Hepatocyte (in vitro differentiated cells): ENCODE measurements around the gene PXMP2. TPM values are rescaled to one million over a fixed set of nuclear protein-coding genes. Genes with fewer than 3 reads are reported as not detected.

Experiments used
- DNase-seq: peaks from one replicate; pipeline ENCODE4 v3.0.0-alpha.2; 2016; ENCODE audit warnings: low spot score
- H2AFZ ChIP-seq: fragments of 200-600 bp; sonication (generic); 2 replicates; pipeline ENCODE4 v1.6.0; 2016; ENCODE audit warnings: antibody characterized with exemption, mild to moderate bottlenecking
- H3K27ac ChIP-seq: fragments of 200-600 bp; sonication (generic); 2 replicates; pipeline ENCODE4 v1.5.1; 2016; ENCODE audit warnings: mild to moderate bottlenecking
- H3K27me3 ChIP-seq: fragments of 200-600 bp; sonication (generic); 2 replicates; pipeline ENCODE4 v1.6.1; 2016
- H3K36me3 ChIP-seq: fragments of 200-600 bp; sonication (generic); replicated peaks from 2 replicates; pipeline ENCODE4 v1.5.1; 2016; ENCODE audit warnings: low read depth; ENCODE audit not compliant: insufficient read depth
- H3K4me1 ChIP-seq: fragments of 200-600 bp; sonication (generic); 2 replicates; pipeline ENCODE4 v1.5.1; 2016; ENCODE audit warnings: mild to moderate bottlenecking, moderate library complexity; ENCODE audit not compliant: insufficient read depth
- H3K4me2 ChIP-seq: fragments of 200-600 bp; sonication (generic); 2 replicates; pipeline ENCODE4 v1.6.0; 2016
- H3K4me3 ChIP-seq: fragments of 200-600 bp; sonication (generic); 2 replicates; pipeline ENCODE4 v1.5.1; 2016; ENCODE audit warnings: mild to moderate bottlenecking
- H3K79me2 ChIP-seq: fragments of 200-600 bp; sonication (generic); 2 replicates; pipeline ENCODE4 v1.6.0; 2017; ENCODE audit warnings: mild to moderate bottlenecking
- H3K9me2 ChIP-seq: fragments of 200-600 bp; sonication (generic); replicated peaks from 2 replicates; pipeline ENCODE4 v1.6.0; 2017; ENCODE audit warnings: mild to moderate bottlenecking; ENCODE audit not compliant: insufficient read depth
- H3K9me3 ChIP-seq: fragments of 200-600 bp; sonication (generic); 2 replicates; pipeline ENCODE4 v1.5.1; 2016; ENCODE audit warnings: low read depth, mild to moderate bottlenecking
- H4K20me1 ChIP-seq: fragments of 200-600 bp; sonication (generic); 2 replicates; pipeline ENCODE4 v1.6.0; 2016; ENCODE audit warnings: mild to moderate bottlenecking; ENCODE audit not compliant: insufficient read depth, poor library complexity, severe bottlenecking
- CTCF ChIP-seq: fragments of 200-600 bp; sonication (generic); IDR thresholded peaks from 2 replicates; pipeline ENCODE4 v1.5.1; 2016; ENCODE audit warnings: antibody characterized with exemption, mild to moderate bottlenecking; ENCODE audit not compliant: poor library complexity
- EZH2 ChIP-seq: fragments of 200-600 bp; sonication (generic); IDR thresholded peaks from 2 replicates; pipeline ENCODE4 v1.6.1; 2016; ENCODE audit warnings: antibody characterized with exemption, mild to moderate bottlenecking, borderline replicate concordance
- EZH2phosphoT487 ChIP-seq: fragments of 200-600 bp; sonication (generic); IDR thresholded peaks from one replicate; pipeline ENCODE4 v1.6.1; 2018; ENCODE audit warnings: antibody characterized with exemption, mild to moderate bottlenecking, low read depth, moderate library complexity; ENCODE audit not compliant: unreplicated experiment, severe bottlenecking
- WGBS: methylation state at CpG from one replicate; pipeline ENCODE4 v1.1.6; 2016; ENCODE audit warnings: low lambda C conversion rate; ENCODE audit errors: missing lambda C conversion rate; 5-methylcytosine and 5-hydroxymethylcytosine counted together
- polyA plus RNA-seq: library from polyadenylated mRNA; unstranded; fragments of >200 nt; fragmentation: Nextera tagmentation; extraction: Ambion mirVana; gene quantifications from 2 replicates; pipeline ENCODE4 v1.2.1, GENCODE V29; 2016
- total RNA-seq: library from RNA; depleted of rRNA; stranded (reverse); fragments of >200 nt; gene quantifications from 2 replicates; pipeline ENCODE4 v1.2.3, GENCODE V29; 2014

PXMP2 gene
- total and polyA plus RNA-seq, 2 experiments from 2014 or later, result 61.8 to 82.7 TPM

GRCh38 chr12:132746613-132747012, 59.2 kb downstream of the PXMP2 start:
- Histone ChIP-seq H3K27me3 (no peaks in the 10 kb centered on the region), H3K79me2 (peaks cover 55% of the 10 kb centered on the region), H3K36me3 (peaks cover 2% of the 10 kb centered on the region), H3K27ac (no peak overlapping the region), H3K9me2 (no peaks in the 10 kb centered on the region), H4K20me1 (peaks cover 9% of the 10 kb centered on the region), H3K4me3 (no peak overlapping the region), H2AFZ (no peak overlapping the region), H3K4me1 (no peaks in the 10 kb centered on the region), H3K4me2 (no peak overlapping the region), H3K9me3 (no peaks in the 10 kb centered on the region)
- no peak for DNase-seq
- no peak for TF ChIP-seq EZH2phosphoT487
- no peak for TF ChIP-seq EZH2
- TF ChIP-seq CTCF, result no peak
- WGBS, result 95% methylated on average over 3 of the region's 3 CpGs

- Histone ChIP-seq H3K79me2 (peaks cover 59% of the 10 kb centered on the region), H4K20me1 (peaks cover 9% of the 10 kb centered on the region), H3K36me3 (no peaks in the 10 kb centered on the region), H3K4me3 (no peak overlapping the region), H3K4me2 (no peak overlapping the region), H3K4me1 (no peaks in the 10 kb centered on the region), H3K27me3 (no peaks in the 10 kb centered on the region), H2AFZ (no peak overlapping the region), H3K9me2 (no peaks in the 10 kb centered on the region), H3K9me3 (no peaks in the 10 kb centered on the region), H3K27ac (no peak overlapping the region)
- DNase-seq, result no peak
- WGBS, result 100% methylated on average over 11 of the region's 11 CpGs
- TF ChIP-seq EZH2phosphoT487 (no peak), CTCF (no peak), EZH2 (no peak)
Measured at GRCh38 chr12:132747395-132747794, 60.0 kb downstream of the PXMP2 start.

GRCh38 chr12:132747896-132748295, 60.5 kb downstream of the PXMP2 start:
- H3K79me2 ChIP-seq, result peaks cover 59% of the 10 kb centered on the region

More at GRCh38 chr12:132747896-132748295, 60.5 kb downstream of the PXMP2 start:
- Histone ChIP-seq H2AFZ (no peak overlapping the region), H3K9me2 (no peaks in the 10 kb centered on the region), H3K4me1 (no peaks in the 10 kb centered on the region), H3K4me3 (no peak overlapping the region), H3K27me3 (no peaks in the 10 kb centered on the region), H3K36me3 (no peaks in the 10 kb centered on the region), H4K20me1 (peaks cover 9% of the 10 kb centered on the region), H3K9me3 (no peaks in the 10 kb centered on the region), H3K27ac (no peak overlapping the region), H3K4me2 (no peak overlapping the region)
- no peak for DNase-seq
- TF ChIP-seq CTCF (no peak), EZH2 (no peak), EZH2phosphoT487 (no peak)
- WGBS, result 97% methylated on average over 22 of the region's 22 CpGs
